IMR-90 (cell line): ENCODE results near the gene MCFD2.

Experiments used
- MAZ ChIP-seq: IDR thresholded peaks from 2 replicates; pipeline ENCODE4 v1.6.1; 2012; ENCODE audit warnings: low read depth, mild to moderate bottlenecking, low read length, improper control_type of control experiment, moderate library complexity, borderline replicate concordance
- NFE2L2 ChIP-seq: fragments of 150-350 bp; IDR thresholded peaks from 2 replicates; pipeline ENCODE4 v1.6.1; 2016; ENCODE audit warnings: low read depth, mild to moderate bottlenecking, low read length
- POLR2A ChIP-seq: IDR thresholded peaks from 2 replicates; pipeline ENCODE4 v1.6.1; 2012; ENCODE audit warnings: mild to moderate bottlenecking, low read depth, low read length
- RAD21 ChIP-seq: IDR thresholded peaks from 2 replicates; pipeline ENCODE4 v1.6.1; 2012; ENCODE audit warnings: low read length, improper control_type of control experiment
- RCOR1 ChIP-seq: IDR thresholded peaks from 2 replicates; pipeline ENCODE4 v1.6.1; 2012; ENCODE audit warnings: mild to moderate bottlenecking, low read length, improper control_type of control experiment; ENCODE audit not compliant: insufficient replicate concordance
- TF ChIP-seq, protein P1 (sequence below): conservative IDR thresholded peaks from 2 replicates; pipeline ENCODE4 v1.5.1; 2012; ENCODE audit warnings: mild to moderate bottlenecking, low read depth, low read length, improper control_type of control experiment
- TF ChIP-seq, protein P2 (sequence below): fragments of 150-350 bp; IDR thresholded peaks from 2 replicates; pipeline ENCODE4 v1.6.1; 2016; ENCODE audit warnings: low read depth, mild to moderate bottlenecking, low read length, moderate library complexity, borderline replicate concordance

DNA sequence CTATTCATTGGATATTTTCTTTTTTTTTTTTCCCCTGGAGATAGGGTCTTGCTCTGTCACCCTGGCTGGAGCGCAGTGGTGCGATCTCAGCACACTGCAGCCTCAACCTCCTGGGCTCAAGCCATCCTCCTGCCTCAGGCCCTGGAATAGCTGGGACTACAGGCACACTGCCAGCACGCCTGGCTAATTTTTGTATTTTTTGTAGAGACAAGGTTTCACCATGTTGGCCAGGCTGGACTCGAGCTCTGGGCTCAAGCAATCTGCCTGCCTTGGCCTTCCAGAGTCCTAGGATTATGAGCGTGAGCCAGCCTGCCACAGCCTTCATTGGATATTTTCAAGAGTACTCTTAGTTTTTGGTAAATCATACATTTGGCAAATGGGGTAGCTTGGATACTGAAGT lies 9.0 kb upstream of the MCFD2 start:
- TF ChIP-seq, protein P1, sequence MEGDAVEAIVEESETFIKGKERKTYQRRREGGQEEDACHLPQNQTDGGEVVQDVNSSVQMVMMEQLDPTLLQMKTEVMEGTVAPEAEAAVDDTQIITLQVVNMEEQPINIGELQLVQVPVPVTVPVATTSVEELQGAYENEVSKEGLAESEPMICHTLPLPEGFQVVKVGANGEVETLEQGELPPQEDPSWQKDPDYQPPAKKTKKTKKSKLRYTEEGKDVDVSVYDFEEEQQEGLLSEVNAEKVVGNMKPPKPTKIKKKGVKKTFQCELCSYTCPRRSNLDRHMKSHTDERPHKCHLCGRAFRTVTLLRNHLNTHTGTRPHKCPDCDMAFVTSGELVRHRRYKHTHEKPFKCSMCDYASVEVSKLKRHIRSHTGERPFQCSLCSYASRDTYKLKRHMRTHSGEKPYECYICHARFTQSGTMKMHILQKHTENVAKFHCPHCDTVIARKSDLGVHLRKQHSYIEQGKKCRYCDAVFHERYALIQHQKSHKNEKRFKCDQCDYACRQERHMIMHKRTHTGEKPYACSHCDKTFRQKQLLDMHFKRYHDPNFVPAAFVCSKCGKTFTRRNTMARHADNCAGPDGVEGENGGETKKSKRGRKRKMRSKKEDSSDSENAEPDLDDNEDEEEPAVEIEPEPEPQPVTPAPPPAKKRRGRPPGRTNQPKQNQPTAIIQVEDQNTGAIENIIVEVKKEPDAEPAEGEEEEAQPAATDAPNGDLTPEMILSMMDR, result no peak
- no peak for TF ChIP-seq NFE2L2
- TF ChIP-seq, protein P2, sequence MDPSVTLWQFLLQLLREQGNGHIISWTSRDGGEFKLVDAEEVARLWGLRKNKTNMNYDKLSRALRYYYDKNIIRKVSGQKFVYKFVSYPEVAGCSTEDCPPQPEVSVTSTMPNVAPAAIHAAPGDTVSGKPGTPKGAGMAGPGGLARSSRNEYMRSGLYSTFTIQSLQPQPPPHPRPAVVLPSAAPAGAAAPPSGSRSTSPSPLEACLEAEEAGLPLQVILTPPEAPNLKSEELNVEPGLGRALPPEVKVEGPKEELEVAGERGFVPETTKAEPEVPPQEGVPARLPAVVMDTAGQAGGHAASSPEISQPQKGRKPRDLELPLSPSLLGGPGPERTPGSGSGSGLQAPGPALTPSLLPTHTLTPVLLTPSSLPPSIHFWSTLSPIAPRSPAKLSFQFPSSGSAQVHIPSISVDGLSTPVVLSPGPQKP, result no peak
- no peak for TF ChIP-seq POLR2A
- no peak for TF ChIP-seq MAZ
- no peak for TF ChIP-seq RCOR1
- TF ChIP-seq RAD21, result no peak
